Stimulated activated naive CD8-positive, alpha-beta T cell treated with anti-CD3 and anti-CD28 coated beads, Interleukin-15, Interleukin-2, amounts not matched to agents 100 U/mL and 50 U/mL, for 24 hours (primary cell): ENCODE results near the gene MYOCD.
"Not testable (repeated sequence)": the region's sequence is repeated elsewhere in the genome, so short reads cannot be mapped to it uniquely, and the experiment has no call there.

Experiments
- ATAC-seq: fragments of 150-1000 bp; cut with Tn5 transposase; one replicate; pipeline ENCODE4 v1.10.0; 2021
- DNase-seq: peaks from one replicate; pipeline ENCODE4 v3.0.0; 2021

MYOCD gene

GRCh38 chr17:12665263-12666210 is at the start of gene MYOCD:
MYOCD (plus strand) TSS chr17:12665890; CDS start chr17:12666189, 299 bp downstream.
- ATAC-seq (no peak), DNase-seq (peak; percentile 3)

GRCh38 chr17:12616161-12616560 is 49.5 kb upstream of the MYOCD start:
- DNase-seq = no peak
- no peak for ATAC-seq

GRCh38 chr17:12618557-12618956 is 47.1 kb upstream of the MYOCD start:
- DNase-seq (no peak), ATAC-seq (no peak)

GRCh38 chr17:12619459-12620199 is 46.1 kb upstream of the MYOCD start:
- ATAC-seq = no peak
- DNase-seq = no peak

GRCh38 chr17:12620200-12620720 is 45.4 kb upstream of the MYOCD start:
- no peak for DNase-seq
- no peak for ATAC-seq

GRCh38 chr17:12622726-12623125 is 43.0 kb upstream of the MYOCD start:
- DNase-seq (no peak), ATAC-seq (no peak)

GRCh38 chr17:12623220-12623848 is 42.4 kb upstream of the MYOCD start:
- ATAC-seq (no peak), DNase-seq (no peak)

- ATAC-seq (no peak), DNase-seq (no peak)
Observed at GRCh38 chr17:12624211-12624610, 41.5 kb upstream of the MYOCD start.

- DNase-seq (no peak), ATAC-seq (no peak)
Observed at GRCh38 chr17:12625092-12625491, 40.6 kb upstream of the MYOCD start.

GRCh38 chr17:12627177-12627629 is 38.5 kb upstream of the MYOCD start:
- ATAC-seq = no peak
- no peak for DNase-seq

GRCh38 chr17:12627781-12628451 is 37.8 kb upstream of the MYOCD start:
- DNase-seq = no peak

GRCh38 chr17:12631076-12631475 is 34.6 kb upstream of the MYOCD start:
- ATAC-seq (no peak), DNase-seq (no peak)

More at GRCh38 chr17:12627781-12628451, 37.8 kb upstream of the MYOCD start:
- no peak for ATAC-seq

- DNase-seq (no peak), ATAC-seq (no peak)
Observed at GRCh38 chr17:12632785-12633184, 32.9 kb upstream of the MYOCD start.

- no peak for ATAC-seq
- DNase-seq = no peak
Observed at GRCh38 chr17:12634789-12635414, 30.8 kb upstream of the MYOCD start.

GRCh38 chr17:12635996-12636395 is 29.7 kb upstream of the MYOCD start:
- not testable (repeated sequence) for ATAC-seq, DNase-seq

- ATAC-seq = no peak
- no peak for DNase-seq
Observed at GRCh38 chr17:12637015-12637414, 28.7 kb upstream of the MYOCD start.

- ATAC-seq (no peak), DNase-seq (no peak)
Observed at GRCh38 chr17:12637745-12638651, 27.7 kb upstream of the MYOCD start.

- no peak for DNase-seq
- ATAC-seq = no peak
Observed at GRCh38 chr17:12640364-12640763, 25.3 kb upstream of the MYOCD start.

GRCh38 chr17:12641084-12641483 is 24.6 kb upstream of the MYOCD start:
- ATAC-seq (no peak), DNase-seq (no peak)

- DNase-seq = no peak
- no peak for ATAC-seq
Observed at GRCh38 chr17:12642034-12642433, 23.7 kb upstream of the MYOCD start.
